ENCODE results near the gene SLC2A6. TPM values are rescaled to one million over a fixed set of nuclear protein-coding genes. Genes with fewer than 3 reads are reported as not detected.
A peak's percentile ranks its signal among the peaks of the same experiment; 100 is the strongest.

The SLC2A6 gene
- total and polyA plus RNA-seq, 2 donors from 2014 or later = 2.5 to 5.8 TPM

GRCh38 chr9:133457748-133458147 lies 21.2 kb downstream of the SLC2A6 start:
- no peaks in the 10 kb centered on the region for H3K27me3 ChIP-seq (ENCODE audit: control insufficient read depth, insufficient read depth, low read length)
- H3K4me1 ChIP-seq (ENCODE audit: control insufficient read depth in 2 of 3, insufficient read depth in 2 of 3, low read depth in 1 of 3, low read length in 3 of 3) = peaks cover 0 to 18% (median 6%) of the 10 kb centered on the region in 3 donors
- FAIRE-seq (no peak), DNase-seq (no peak)
- no peak overlapping the region for H3K4me3 ChIP-seq (ENCODE audit: low read length in 3 of 3)
- TF ChIP-seq CTCF (IDR thresholded peaks at IDR 0.05; ENCODE audit: borderline replicate concordance, extremely low read depth, insufficient read depth) = no peak
- H3K36me3 ChIP-seq (ENCODE audit: control insufficient read depth in 2 of 3, insufficient read depth in 3 of 3, low read length in 3 of 3) = no peaks in the 10 kb centered on the region
- H3K27ac ChIP-seq (ENCODE audit: low read depth in 2 of 2, low read length in 2 of 2) = no peak overlapping the region
- H3K9ac ChIP-seq (ENCODE audit: low read length in 3 of 3) = no peak overlapping the region
- no peaks in the 10 kb centered on the region for H3K9me3 ChIP-seq (ENCODE audit: control insufficient read depth in 2 of 3, insufficient read depth in 1 of 3, low read length in 3 of 3)
- intact Hi-C loops (cut with DNase I) = no loop called here

DNA sequence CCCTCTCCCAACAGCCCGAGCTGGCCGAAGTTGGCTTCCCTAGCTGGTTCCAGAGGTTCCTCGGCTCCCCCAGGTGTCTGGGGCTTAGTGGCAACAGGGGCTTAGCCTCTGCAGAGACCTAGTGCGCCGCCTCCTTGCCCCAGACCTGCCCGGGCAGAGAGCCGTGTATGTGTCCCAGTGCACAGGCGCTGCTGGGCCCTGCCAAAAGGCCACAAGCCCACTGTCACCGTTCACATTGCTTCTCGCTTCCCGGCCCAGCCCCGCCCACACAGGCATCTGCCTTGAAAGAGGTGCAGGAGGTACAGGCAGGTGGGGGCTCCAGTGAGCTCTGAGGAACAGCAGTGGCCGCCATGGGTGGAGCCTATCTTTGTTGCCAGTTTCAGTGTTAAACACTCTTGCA lies 21.7 kb downstream of the SLC2A6 start:
- no peaks in the 10 kb centered on the region for H3K9me3 ChIP-seq (ENCODE audit: control insufficient read depth in 2 of 3, insufficient read depth in 1 of 3, low read length in 3 of 3)
- no peak for TF ChIP-seq CTCF (IDR thresholded peaks at IDR 0.05; ENCODE audit: borderline replicate concordance, extremely low read depth, insufficient read depth)
- no peak overlapping the region for H3K9ac ChIP-seq (ENCODE audit: low read length in 3 of 3)
- H3K4me1 ChIP-seq (ENCODE audit: control insufficient read depth in 2 of 3, insufficient read depth in 2 of 3, low read depth in 1 of 3, low read length in 3 of 3) = peaks cover 0 to 12% (median 6%) of the 10 kb centered on the region in 3 donors
- no peaks in the 10 kb centered on the region for H3K27me3 ChIP-seq (ENCODE audit: control insufficient read depth, insufficient read depth, low read length)
- H3K4me3 ChIP-seq (ENCODE audit: low read length in 3 of 3) = no peak overlapping the region
- peak in 2 of 5 donors; percentile 51 to 73 for DNase-seq
- intact Hi-C loops (cut with DNase I) = no loop called here
- H3K27ac ChIP-seq (ENCODE audit: low read depth in 2 of 2, low read length in 2 of 2) = no peak overlapping the region
- no peak for FAIRE-seq
- H3K36me3 ChIP-seq (ENCODE audit: control insufficient read depth in 2 of 3, insufficient read depth in 3 of 3, low read length in 3 of 3) = no peaks in the 10 kb centered on the region

DNA sequence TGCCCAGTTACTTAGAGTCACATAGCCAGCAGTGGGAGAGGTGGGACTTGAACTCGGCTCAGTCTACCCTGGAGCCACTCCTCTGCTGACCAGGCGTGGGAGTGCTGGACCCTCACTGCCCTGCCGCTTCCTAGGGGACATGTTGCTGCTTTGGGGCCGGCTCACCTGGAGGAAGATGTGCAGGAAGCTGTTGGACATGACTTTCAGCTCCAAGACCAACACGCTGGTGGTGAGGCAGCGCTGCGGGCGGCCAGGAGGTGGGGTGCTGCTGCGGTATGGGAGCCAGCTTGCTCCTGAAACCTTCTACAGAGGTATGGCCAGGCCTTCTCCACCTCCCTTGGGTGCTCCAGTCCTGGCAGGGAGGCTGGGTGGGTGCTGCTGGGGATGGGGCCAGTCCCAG lies 22.5 kb downstream of the SLC2A6 start:
- no peak for FAIRE-seq
- intact Hi-C loops (cut with DNase I) = no loop called here
- peak in 1 of 5 donors; percentile 61 for DNase-seq
- Histone ChIP-seq H3K27ac (ENCODE audit: low read depth in 2 of 2, low read length in 2 of 2) (no peak overlapping the region), H3K9me3 (ENCODE audit: control insufficient read depth in 2 of 3, insufficient read depth in 1 of 3, low read length in 3 of 3) (no peaks in the 10 kb centered on the region), H3K36me3 (ENCODE audit: control insufficient read depth in 2 of 3, insufficient read depth in 3 of 3, low read length in 3 of 3) (no peaks in the 10 kb centered on the region), H3K27me3 (ENCODE audit: control insufficient read depth, insufficient read depth, low read length) (no peaks in the 10 kb centered on the region), H3K9ac (ENCODE audit: low read length in 3 of 3) (no peak overlapping the region), H3K4me3 (ENCODE audit: low read length in 3 of 3) (no peak overlapping the region), H3K4me1 (ENCODE audit: control insufficient read depth in 2 of 3, insufficient read depth in 2 of 3, low read depth in 1 of 3, low read length in 3 of 3) (peaks cover 0 to 8% (median 6%) of the 10 kb centered on the region in 3 donors)
- no peak for TF ChIP-seq CTCF (IDR thresholded peaks at IDR 0.05; ENCODE audit: borderline replicate concordance, extremely low read depth, insufficient read depth)

- DNase-seq (no peak), FAIRE-seq (no peak)
- peaks cover 0 to 3% (median 3%) of the 10 kb centered on the region in 3 donors for H3K4me1 ChIP-seq (ENCODE audit: control insufficient read depth in 2 of 3, insufficient read depth in 2 of 3, low read depth in 1 of 3, low read length in 3 of 3)
- no peak for TF ChIP-seq CTCF (IDR thresholded peaks at IDR 0.05; ENCODE audit: borderline replicate concordance, extremely low read depth, insufficient read depth)
- H3K9ac ChIP-seq (ENCODE audit: low read length in 3 of 3) = no peak overlapping the region
- no peaks in the 10 kb centered on the region for H3K36me3 ChIP-seq (ENCODE audit: control insufficient read depth in 2 of 3, insufficient read depth in 3 of 3, low read length in 3 of 3)
- H3K27me3 ChIP-seq (ENCODE audit: control insufficient read depth, insufficient read depth, low read length) = no peaks in the 10 kb centered on the region
- intact Hi-C loops (cut with DNase I) = no loop called here
- no peak overlapping the region for H3K4me3 ChIP-seq (ENCODE audit: low read length in 3 of 3)
- no peak overlapping the region for H3K27ac ChIP-seq (ENCODE audit: low read depth in 2 of 2, low read length in 2 of 2)
- no peaks in the 10 kb centered on the region for H3K9me3 ChIP-seq (ENCODE audit: control insufficient read depth in 2 of 3, insufficient read depth in 1 of 3, low read length in 3 of 3)
These were observed 23.0 kb downstream of the SLC2A6 start for GRCh38 chr9:133455936-133456335.

Measured in kidney (tissue), 14 donors.